HK-2 (cell line): ENCODE results near the gene OSGIN1.
"Not testable (repeated sequence)": the region's sequence is repeated elsewhere in the genome, so short reads cannot be mapped to it uniquely, and the experiment has no call there.

Source experiments
- DNase-seq: peaks from one replicate; pipeline ENCODE4 v3.0.0-alpha.2; 2018; ENCODE audit not compliant: unreplicated experiment

The OSGIN1 gene

GRCh38 chr16:83941546-83941945, 11.5 kb upstream of the OSGIN1 start:
- not testable (repeated sequence) for DNase-seq

GRCh38 chr16:83942074-83942473, 11.0 kb upstream of the OSGIN1 start:
- DNase-seq = no peak

GRCh38 chr16:83942815-83943515, 10.1 kb upstream of the OSGIN1 start:
- DNase-seq = no peak

- DNase-seq = no peak
Observed at GRCh38 chr16:83943516-83944050, 9.5 kb upstream of the OSGIN1 start.

GRCh38 chr16:83945587-83945986, 7.5 kb upstream of the OSGIN1 start:
- DNase-seq = no peak

- DNase-seq = no peak
Observed at GRCh38 chr16:83946154-83946780, 6.8 kb upstream of the OSGIN1 start.

GRCh38 chr16:83946781-83947566, 6.1 kb upstream of the OSGIN1 start:
- no peak for DNase-seq

- DNase-seq = no peak
Observed at GRCh38 chr16:83947642-83948234, 5.3 kb upstream of the OSGIN1 start.

- no peak for DNase-seq
Observed at GRCh38 chr16:83948914-83949723, 3.9 kb upstream of the OSGIN1 start.

GRCh38 chr16:83949724-83950001, 3.4 kb upstream of the OSGIN1 start:
- no peak for DNase-seq

- not testable (repeated sequence) for DNase-seq
Observed at GRCh38 chr16:83950862-83951399, 2.1 kb upstream of the OSGIN1 start.

- no peak for DNase-seq
Observed at GRCh38 chr16:83951544-83951943, 1.5 kb upstream of the OSGIN1 start.

- DNase-seq = no peak
Observed at GRCh38 chr16:83952587-83952939, 477 bp upstream of the OSGIN1 start.

- peak; percentile 30 for DNase-seq
Observed at GRCh38 chr16:83953796-83954576, 946 bp downstream of the OSGIN1 start.

GRCh38 chr16:83954577-83955016, 1.6 kb downstream of the OSGIN1 start:
- DNase-seq = peak; percentile 66

- DNase-seq = no peak
Observed at GRCh38 chr16:83955218-83956130, 2.4 kb downstream of the OSGIN1 start.

- peak; percentile 71 for DNase-seq
Observed at GRCh38 chr16:83956336-83957289, 3.6 kb downstream of the OSGIN1 start.

GRCh38 chr16:83957296-83957855, 4.3 kb downstream of the OSGIN1 start:
- DNase-seq = no peak
